CD4-positive, alpha-beta T cell treated with Interleukin-12 subunit alpha and Interleukin-12 subunit beta, for 1 hour (primary cell): ENCODE results near the gene SLC1A2.
A peak's percentile ranks its signal among the peaks of the same experiment; 100 is the strongest.

Experiments used
- DNase-seq: peaks from one replicate; pipeline ENCODE4 v3.0.0-alpha.2; 2020

The SLC1A2 gene

DNA sequence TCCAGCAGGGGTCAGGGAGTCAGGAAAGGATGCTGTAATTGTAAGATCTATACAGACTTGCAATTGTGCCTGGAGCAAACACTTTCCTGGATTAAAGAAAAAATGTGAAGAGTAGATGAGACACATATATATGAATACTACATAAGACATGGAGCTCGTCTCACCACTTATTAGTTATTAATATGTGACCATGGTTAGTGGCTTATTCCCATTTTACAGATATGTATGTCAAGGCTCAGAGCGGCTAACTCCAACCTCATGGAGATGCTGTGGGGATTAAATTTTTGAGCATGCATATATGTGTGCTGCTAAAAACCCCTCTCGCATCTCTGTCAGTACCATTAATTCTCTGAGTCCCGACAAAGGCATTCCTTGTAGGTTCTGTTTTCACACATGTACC is 125.7 kb downstream of the SLC1A2 start:
- no peak for DNase-seq

DNA sequence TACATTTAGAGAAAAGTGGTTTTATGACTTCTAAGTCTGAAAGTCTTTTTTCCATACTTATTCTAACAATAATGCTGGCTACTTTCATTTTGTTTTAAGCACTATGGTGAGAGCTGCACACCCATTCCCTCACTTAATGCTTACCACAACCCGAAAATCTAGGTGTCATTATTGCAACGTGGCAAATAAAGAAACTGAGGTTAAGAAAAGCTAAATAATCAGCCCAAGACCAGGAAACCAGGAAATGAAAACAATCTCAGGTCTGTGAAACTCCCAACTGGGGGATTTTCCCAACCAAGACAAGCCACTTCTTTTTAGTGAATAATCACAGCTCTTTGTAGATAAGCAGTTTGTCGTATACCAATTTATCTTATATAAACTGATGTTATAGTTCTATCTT is 126.3 kb downstream of the SLC1A2 start:
- DNase-seq: no peak

DNA sequence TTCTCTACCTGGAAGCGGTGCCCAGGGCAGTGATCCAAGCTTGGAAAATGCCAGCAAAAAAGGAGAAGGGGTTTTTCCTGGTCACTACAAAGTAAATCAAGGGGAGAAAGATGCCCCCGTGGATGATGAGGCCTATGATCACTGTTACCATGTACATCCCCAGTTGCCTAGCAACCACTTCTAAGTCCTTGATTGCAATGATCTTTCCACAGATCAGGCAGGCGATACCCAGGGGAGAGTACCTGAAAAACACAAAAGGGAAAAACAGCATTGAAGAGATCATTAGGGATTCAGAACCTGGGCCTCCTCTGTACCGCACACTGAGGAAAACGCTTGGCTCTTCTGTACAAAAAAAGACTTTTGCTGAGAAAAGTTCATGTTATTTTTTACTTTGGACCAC is 127.1 kb downstream of the SLC1A2 start:
- DNase-seq: no peak

DNA sequence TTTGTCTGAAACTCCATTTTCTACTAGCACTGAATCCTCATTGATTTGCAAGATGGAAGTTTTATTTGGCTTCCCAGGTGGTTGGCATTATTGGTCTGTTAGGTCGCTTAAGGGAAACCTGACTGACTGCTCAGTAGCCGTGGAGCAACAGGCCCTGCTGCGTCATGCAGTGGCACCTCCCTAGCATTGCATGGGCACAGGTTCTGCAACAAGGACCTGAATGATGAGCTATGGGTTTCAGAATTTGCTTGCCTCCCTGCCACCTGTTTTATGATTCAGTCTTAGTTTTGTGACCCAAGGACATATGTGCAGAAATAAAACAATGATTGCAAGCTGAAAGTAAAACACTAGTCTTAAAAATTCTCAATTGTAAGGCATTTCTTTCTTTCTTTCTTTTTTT is 128.5 kb downstream of the SLC1A2 start:
- DNase-seq: no peak

DNA sequence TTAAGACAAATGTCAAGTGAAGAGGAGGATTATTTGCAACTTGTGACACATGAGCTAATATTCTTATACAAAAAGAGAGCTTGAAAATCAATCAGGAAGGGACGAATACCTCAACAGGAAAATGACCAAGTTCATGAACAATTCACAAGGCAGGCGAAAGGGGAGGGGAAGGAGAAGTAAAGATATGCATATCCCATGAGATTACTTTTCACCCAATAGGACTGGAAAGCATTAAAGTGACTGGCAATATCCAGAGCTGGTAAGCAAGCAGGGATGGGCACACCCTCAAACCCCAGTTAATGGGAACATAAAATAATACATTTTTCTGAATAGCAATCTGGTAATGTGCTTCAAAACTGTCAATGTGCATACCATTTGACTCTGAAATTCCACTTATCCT is 129.5 kb downstream of the SLC1A2 start:
- no peak for DNase-seq

DNA sequence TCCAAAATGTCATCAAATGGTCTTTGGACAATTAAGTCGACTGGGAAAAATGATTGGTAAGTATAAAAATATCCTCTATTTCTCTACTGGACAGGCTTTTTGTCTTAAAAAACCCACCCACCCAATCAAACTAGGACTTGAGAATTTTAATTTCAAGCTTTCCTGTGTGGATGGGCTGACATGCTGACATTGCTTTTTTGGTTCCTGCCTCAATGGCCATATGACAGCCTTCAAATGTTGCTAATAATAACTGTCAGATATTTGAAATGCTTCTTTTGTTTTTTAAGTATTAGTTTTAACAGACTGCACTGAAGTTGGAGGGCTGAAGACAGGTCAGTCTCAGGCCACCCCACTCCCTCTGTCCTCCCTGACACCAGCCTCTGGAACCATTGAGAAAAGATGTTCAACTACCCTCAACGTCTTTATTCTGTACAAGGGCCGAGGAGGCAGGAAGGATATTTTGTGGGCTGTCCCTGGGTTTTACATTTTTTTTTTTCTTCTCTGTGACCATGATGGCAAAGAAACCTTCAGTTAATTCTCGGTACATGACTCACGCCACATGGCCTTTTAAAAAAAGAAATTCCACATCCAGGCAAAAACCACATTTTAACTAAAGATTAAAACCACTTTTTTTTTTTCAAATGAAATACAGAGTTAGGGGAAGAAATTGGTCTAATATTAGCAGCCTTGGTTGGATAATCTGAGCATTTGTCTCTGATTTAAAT is 130.4 kb downstream of the SLC1A2 start:
- no peak for DNase-seq

DNA sequence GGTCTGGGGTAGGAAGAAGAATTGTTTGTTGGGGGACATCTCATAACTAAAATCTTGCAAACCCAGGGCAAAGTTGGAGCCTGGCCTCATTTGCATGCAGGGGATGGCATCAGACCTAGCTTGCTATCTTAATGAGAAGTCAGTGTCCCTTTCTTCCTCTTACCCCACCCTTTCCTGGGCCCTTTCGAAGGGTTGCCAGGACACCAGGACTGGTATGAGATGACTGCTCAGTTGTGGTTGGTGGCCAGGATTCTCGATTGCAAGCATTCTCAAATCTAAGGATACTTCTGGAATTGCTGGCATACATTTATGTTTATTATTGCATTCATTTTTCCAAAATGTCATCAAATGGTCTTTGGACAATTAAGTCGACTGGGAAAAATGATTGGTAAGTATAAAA is 131.0 kb downstream of the SLC1A2 start:
- DNase-seq: no peak

DNA sequence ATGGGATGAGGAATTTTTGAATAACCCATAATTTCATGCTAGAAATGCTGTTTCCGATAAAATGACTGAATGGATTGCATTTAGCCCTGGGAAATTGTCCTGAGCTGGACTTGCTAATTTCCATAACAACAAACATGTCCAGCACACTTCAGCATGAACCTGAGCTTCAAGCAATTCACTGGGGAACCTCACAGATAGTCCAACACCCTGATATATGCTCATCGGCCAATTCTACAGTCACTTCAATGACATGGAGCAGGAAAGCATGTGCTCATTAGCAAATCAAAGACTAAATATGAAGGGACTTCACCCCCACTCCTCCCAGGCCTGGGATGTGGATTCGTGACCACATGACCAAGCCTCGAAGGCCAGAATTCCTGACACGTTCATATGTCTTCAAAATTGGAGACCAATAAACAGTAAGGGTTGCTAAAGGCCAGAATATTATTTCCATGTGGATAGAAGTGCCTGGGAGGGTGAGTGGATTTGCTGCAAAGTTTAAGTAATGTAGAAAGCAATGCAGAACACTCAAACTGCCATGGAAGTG is 131.9 kb downstream of the SLC1A2 start:
- no peak for DNase-seq

DNA sequence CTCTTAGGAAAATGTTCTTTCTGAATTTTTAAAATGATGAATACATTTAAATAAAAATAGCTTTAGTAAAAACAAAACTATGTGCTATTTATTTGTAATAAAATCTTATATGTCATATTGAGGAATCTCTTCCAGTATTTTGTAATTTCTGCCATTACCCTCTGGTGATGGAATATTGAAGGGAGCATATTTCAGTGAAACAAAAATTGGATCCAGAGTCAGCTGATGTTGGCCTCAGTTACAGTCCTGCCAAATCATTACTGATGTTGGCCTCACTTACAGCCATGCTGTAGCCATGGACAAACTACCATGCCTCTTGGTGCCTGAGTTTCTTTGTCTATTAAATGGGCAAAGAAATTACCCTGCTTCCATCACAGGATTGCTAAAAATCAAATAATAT is 133.2 kb downstream of the SLC1A2 start:
- DNase-seq: no peak

DNA sequence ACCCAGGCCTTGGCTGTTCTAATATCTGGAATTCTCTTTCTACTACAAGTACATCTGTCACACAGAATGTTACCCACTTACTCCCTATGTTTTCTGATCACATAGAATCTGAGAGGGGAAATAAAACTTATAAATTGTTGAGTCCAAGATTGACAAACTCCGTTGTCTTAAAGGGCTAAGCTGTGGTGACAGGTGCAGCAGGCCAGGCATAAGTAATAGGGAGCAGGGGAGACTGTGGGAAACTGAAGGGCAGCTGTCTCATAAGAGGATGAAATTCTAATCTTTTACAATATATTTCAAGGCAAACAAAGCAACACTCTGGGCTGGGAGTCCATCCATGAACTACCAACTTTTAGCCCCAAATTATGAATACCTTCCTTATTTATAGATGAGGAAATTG is 133.9 kb downstream of the SLC1A2 start:
- no peak for DNase-seq

DNA sequence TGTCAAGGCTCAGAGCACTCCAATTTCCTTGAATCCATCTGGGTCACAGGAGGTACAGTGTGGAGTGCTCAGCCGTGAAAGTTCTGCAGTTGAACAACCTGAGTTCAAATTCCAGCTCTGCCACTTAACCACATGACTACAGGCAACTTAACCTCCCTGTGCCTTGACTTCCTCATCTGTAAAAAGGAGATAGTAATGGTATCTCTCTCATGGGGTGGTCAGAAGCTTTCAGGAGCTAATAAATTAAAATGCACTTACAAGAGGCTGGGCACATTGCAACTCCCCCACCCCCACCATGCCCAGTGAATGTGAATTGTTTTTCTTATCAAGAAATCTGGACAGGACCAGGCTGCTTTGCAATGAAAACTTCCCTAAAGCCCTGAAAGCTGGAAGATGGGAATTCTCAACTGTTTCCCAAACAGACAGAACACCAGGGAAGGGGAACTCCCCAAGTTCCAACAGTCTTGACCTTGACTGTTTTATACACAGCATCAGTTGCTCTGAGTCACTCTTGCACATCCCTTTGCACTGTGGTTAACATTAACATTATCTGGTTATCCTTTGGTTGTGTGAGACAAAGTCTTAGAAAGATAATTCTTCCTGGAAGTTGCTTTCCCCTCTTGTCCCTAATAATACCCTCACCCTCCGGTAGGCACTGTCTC is 137.0 kb downstream of the SLC1A2 start:
- no peak for DNase-seq

DNA sequence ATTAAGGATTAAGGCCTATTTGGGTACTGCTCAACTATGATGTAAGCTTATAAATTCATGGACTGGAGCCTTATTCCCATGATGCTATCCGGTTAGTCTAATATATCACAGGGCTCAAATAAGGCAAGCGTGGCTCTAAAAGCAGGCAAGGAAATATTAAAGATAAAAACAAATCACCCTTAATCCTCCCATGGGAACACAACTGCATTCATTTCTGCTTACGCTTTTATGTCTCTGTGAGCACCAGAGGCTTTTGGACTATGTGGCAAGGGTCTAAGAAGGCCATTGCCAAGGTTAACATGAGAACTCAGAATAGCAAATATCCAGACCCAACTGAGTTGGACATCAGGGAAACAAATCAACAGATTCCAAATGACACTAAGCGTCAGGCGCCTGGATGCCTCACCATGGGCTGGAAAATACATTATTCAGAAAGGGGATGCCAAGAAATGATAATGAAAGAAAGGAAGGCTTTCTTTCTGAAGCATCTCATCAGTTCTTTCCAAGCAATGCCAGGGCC is 138.1 kb downstream of the SLC1A2 start:
- no peak for DNase-seq

DNA sequence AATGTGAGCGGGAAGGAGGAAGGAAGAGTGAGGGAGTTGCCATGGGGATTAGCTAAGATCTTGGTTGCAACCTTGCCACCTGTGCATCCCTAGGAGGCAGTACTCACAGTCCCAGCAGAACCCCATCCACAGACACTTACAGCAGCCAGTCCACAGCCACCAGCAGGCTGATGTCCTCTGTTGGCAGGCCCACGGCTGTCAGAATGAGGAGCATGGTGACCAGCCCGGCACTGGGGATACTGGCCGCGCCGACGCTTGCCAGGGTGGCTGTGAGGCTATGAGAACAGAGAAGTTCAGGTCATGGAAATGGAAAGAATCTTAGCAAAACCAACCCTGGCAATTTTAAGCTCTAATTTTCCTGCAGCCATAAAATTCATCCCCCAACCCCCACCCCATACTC is 138.6 kb downstream of the SLC1A2 start:
- DNase-seq: no peak

DNA sequence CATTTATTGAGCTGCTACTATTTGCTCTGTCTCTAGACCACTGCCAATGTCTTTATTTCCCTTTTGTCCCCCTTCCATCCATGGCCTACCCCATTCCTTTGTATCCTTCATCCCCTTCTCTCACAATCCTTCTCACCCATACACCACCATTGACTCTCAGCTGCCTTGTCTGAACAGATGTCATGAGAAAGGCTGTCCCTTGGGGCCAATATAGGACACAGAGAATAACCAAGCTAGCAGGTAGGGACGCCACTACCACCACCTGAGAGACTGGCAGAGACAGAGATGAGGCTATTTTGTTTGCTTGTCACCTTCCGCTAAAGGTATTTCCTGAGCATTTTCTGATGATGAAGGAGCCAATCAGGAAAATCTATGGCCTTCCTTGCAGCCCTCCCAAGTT is 141.5 kb downstream of the SLC1A2 start:
- no peak for DNase-seq

DNA sequence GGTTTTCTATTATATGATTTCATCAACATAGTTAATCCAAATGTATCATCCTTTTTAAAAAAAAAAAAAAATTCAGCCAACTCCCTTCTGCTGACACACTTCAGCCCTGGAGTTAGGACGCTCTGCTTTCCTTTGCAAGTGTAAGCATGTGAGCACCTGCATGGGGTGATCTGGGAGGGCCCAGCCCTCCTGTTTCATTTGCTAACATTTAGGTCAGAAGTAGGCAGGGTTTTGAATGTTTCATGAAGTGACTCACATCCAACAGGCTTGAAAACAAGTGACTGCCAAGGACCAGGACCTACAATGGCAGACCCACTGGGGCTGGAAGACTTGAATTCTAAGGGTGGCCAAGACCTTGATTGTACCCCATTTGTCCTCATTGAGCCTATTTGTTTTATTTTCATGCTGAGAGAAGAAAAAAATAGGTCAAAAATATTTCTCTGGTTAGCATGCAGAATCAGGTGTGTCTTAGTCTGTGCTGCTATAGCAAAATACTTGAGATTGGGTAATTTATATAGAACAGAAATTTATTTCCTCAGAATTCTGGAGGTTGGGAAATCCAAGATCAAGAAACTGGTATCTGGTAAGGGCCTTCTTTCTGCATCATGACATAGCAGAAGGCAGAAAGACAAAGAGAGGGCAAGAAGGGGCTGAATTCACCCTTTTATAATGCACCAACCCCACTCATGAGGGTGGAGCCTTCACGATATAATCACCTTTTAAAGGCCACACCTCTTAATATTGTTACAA is 142.8 kb downstream of the SLC1A2 start:
- DNase-seq: no peak

DNA sequence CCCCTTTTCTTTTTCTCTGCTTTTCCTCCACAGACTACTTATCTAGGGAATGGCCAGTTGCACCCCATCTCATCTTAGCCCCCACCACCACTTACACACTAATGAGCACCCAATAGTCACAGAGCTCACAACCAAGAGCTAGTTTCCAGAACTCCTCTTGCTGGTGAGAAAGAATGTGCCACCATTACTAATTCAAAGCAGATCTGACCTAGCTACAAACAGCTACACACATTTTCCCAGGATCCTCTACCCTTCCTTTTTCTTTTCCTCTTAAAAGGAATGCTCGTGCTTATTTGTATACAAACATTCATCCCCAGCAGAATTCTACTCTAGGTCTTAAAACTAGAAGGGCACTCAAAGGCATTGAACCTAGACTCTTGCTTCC is 143.6 kb downstream of the SLC1A2 start:
- no peak for DNase-seq

DNA sequence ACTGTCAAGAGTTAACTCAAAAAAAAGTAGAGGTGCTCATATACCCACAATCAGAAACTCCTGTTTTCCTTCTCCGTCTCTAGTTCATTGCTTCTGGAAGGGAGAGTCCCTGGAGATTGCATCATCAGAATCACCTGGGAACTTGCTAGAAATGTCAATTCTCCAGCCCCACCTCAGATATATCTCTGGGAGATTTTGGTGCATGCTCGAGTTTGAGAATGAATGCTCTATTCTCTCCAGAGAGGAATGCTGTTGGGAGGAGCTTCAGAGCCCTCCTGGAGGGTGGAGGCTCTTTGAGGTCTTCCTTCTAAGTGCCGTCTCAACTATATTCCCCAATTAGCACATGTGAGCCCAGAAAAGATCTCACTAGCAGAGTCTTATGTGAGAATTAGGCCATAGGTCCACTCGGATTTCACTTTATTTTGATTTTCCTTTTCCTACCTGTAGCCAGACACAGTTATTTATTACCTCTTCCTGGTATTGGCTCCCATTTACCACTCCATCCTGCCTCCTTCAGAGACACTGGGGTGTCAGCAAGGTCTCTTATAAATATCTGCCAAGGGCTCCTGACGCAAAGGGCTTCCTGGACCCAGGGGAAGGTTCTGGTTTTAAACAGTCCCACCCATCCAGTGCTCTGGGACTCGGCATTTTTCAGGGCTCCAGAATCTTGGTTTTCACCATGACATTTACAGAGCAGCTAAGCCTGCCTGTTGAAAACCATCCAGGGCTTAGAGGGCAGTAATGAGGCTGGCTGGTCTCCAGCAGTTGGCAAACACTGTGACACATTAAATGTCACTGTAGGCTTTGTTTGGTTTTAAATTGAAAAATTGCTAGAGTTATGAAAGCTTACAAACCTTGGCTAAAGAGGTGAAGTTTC is 144.2 kb downstream of the SLC1A2 start:
- DNase-seq: no peak

DNA sequence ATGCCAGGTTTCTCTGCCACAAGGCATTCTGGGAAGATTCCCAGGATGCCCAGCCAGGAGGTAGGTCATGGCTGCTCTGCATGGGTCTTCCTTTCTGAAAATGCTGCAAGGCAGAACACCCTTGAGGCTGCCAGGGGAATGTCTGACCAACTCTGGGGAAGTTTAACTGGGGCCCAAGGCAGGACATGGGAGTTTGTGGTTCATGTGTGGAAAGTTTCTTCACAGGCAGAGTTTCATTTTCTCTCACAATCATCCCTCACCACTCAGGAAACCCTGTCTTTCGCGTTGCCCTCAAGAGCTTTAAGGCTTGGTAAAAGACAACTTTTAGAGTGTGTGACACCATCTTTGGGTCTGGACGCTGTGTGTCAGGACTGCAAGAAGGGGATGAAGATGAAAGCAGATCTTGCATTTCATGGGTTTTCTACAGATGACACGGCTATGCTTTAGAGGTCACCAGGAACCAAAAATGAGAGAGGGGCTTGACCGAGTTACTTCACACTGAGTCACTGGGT is 146.9 kb downstream of the SLC1A2 start:
- peak; percentile 42 for DNase-seq

DNA sequence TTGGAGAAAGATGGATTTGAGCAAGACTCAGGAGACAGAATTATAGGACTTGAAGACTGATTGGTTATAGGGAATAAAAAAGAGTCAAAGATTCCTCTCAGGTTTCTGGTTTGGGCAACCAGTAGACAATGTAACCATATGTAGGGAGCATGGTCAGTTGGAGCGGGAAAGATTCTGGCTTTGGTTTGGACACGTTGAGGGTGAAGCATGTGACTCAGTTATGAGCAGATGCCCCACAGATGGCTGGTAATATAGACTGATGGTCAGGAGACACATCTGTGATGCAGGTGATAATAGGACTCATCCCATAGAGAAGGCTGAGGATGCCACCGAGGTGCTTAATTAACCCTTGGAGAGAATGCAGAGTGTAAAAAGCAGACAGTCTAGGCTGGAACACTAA is 148.3 kb downstream of the SLC1A2 start:
- no peak for DNase-seq

DNA sequence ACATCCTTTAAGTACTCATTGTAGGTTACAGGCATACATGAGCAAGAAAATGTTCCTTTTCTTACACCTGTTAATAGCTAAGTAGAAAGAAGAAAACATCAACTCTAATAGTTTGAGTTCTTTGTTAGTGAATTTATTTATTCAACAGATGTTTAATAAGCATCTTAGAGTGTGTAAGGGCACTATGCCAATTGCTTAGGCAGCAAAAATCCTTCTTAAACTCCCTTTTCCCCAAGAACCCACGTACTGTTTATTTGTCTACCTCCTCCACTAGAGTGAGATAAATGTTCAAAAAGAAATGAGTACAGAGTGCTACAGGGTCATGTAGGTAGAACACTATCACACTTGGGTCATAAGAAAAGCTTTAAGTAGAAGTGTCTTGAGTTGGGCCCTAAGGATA is 149.0 kb downstream of the SLC1A2 start:
- DNase-seq: no peak

DNA sequence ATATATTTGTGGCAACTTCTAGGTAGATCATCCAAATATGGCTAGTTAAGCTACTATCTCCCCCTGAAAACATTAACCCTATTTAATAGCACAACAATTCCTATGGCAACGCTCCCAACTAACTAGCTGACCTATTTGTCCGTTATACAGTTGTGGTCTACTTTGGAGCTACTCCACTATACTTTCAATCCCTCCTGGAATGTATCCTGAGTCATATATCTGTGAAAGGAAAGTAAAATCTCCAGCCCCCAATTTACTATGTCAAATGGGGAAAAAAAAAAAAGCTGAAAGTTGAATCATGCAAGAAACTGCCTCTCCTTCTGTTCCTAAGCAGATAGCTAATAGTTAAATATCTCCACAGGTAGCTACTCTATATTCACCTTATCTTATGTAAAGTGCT is 151.9 kb downstream of the SLC1A2 start:
- no peak for DNase-seq

DNA sequence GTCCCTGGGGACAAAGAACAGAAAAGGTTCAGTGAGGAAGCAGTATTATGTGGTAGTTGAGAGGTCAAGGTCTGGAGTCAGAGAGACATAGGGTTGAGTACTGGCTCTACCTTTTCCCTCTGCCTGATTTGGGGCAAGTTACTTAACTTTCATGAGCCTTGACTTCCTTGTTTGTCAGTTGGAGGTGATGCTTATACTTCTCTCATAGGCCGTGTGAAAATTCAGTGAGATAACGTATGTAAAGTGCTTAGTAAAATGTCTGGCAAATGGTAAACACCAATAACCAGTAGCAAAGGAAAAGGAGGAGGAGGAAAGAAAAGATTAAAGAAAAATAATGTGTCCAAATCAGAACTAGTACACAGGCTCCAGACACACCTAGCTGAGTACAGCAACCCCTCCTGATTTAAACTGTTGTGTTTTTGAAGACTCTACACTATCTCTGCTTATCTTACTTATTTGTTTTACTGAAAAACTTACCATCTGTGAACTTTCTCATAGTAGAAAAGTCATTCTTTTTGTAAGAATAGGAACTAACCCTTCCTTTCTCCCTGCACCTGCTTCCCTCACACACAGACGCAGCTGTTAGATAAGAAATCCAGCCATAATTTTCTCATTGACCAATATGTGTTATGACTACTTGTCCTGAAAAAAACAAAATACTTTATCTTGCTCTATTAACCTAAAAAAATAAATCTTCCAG is 153.5 kb downstream of the SLC1A2 start:
- no peak for DNase-seq
